ENCODE measurements around the gene CYB561D1.

Gene CYB561D1

GRCh38 chr1:109481646-109482045 lies 12.2 kb upstream of the CYB561D1 start:
- no peak for DNase-seq (ENCODE audit: low read depth in 2 of 2)

- no peak for DNase-seq (ENCODE audit: low read depth in 2 of 2)
Observed at GRCh38 chr1:109482242-109482641, 11.7 kb upstream of the CYB561D1 start.

- DNase-seq (ENCODE audit: low read depth in 2 of 2), result no peak
Observed at GRCh38 chr1:109482791-109483671, 10.9 kb upstream of the CYB561D1 start.

GRCh38 chr1:109483672-109484518 lies 10.0 kb upstream of the CYB561D1 start, which contains the start of gene ATXN7L2:
Gene ATXN7L2 (plus strand): TSS chr1:109483905. CDS start chr1:109483954, 49 bp downstream.
- peak; percentile 84 for DNase-seq (ENCODE audit: low read depth in 2 of 2)

GRCh38 chr1:109484519-109484975 lies 9.3 kb upstream of the CYB561D1 start:
- no peak for DNase-seq (ENCODE audit: low read depth in 2 of 2)

- no peak for DNase-seq (ENCODE audit: low read depth in 2 of 2)
Observed at GRCh38 chr1:109485001-109485400, 8.9 kb upstream of the CYB561D1 start.

- no peak for DNase-seq (ENCODE audit: low read depth in 2 of 2)
Observed at GRCh38 chr1:109487261-109487660, 6.6 kb upstream of the CYB561D1 start.

- DNase-seq (ENCODE audit: low read depth in 2 of 2), result no peak
Observed at GRCh38 chr1:109488201-109488600, 5.7 kb upstream of the CYB561D1 start.

- DNase-seq (ENCODE audit: low read depth in 2 of 2), result no peak
Observed at GRCh38 chr1:109488696-109489095, 5.2 kb upstream of the CYB561D1 start.

GRCh38 chr1:109490029-109490933 lies 3.6 kb upstream of the CYB561D1 start:
- peak; percentile 32 to 40 for DNase-seq (ENCODE audit: low read depth in 2 of 2)

- DNase-seq (ENCODE audit: low read depth in 2 of 2), result no peak
Observed at GRCh38 chr1:109490934-109491302, 3.0 kb upstream of the CYB561D1 start.

GRCh38 chr1:109491372-109491771 lies 2.5 kb upstream of the CYB561D1 start:
- DNase-seq (ENCODE audit: low read depth in 2 of 2), result no peak

GRCh38 chr1:109492779-109493178 lies 1.1 kb upstream of the CYB561D1 start:
- DNase-seq (ENCODE audit: low read depth in 2 of 2), result no peak

- DNase-seq (ENCODE audit: low read depth in 2 of 2), result no peak
Observed at GRCh38 chr1:109493227-109493626, 667 bp upstream of the CYB561D1 start.

- DNase-seq (ENCODE audit: low read depth in 2 of 2), result no peak
Observed at GRCh38 chr1:109495738-109496137, 1.8 kb downstream of the CYB561D1 start.

- no peak for DNase-seq (ENCODE audit: low read depth in 2 of 2)
Observed at GRCh38 chr1:109497449-109498160, 3.7 kb downstream of the CYB561D1 start.

GRCh38 chr1:109498161-109498801 lies 4.4 kb downstream of the CYB561D1 start:
- no peak for DNase-seq (ENCODE audit: low read depth in 2 of 2)

- DNase-seq (ENCODE audit: low read depth in 2 of 2), result no peak
Observed at GRCh38 chr1:109499081-109499480, 5.2 kb downstream of the CYB561D1 start.

- DNase-seq (ENCODE audit: low read depth in 2 of 2), result no peak
Observed at GRCh38 chr1:109499661-109500536, 6.0 kb downstream of the CYB561D1 start.
